Measurements from ENCODE around the gene PXDC1.
"Not testable (repeated sequence)": the region's sequence is repeated elsewhere in the genome, so short reads cannot be mapped to it uniquely, and the experiment has no call there.

PXDC1 gene

DNA sequence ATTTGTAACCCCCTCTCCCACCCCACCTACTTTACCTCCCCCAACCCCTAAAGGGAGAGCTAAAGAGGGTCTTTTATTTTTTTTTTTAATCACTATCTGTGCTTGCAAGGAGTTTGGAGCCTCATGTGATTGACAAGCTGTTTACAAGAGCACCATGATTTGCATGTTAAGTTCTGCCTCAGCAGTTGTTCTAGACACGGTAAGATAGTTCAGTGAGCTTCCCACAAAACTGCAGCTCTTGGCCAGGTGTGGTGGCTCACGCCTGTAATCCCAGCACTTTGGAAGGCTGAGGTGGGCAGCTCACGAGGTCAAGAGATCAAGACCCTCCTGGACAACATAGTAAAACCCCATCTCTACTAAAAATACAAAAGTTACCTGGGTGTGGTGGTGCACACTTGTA is 5.0 kb upstream of the PXDC1 start:
- ChIA-PET CTCF (interaction anchor here (0.9 to 3.3 kb wide), 4 partner anchors 11 to 222 kb away, joined by 3 to 16 read pairs (median 6); no protein-coding TSS in a partner anchor), POLR2A (no interaction called here)
- TF ChIP-seq, protein P1, sequence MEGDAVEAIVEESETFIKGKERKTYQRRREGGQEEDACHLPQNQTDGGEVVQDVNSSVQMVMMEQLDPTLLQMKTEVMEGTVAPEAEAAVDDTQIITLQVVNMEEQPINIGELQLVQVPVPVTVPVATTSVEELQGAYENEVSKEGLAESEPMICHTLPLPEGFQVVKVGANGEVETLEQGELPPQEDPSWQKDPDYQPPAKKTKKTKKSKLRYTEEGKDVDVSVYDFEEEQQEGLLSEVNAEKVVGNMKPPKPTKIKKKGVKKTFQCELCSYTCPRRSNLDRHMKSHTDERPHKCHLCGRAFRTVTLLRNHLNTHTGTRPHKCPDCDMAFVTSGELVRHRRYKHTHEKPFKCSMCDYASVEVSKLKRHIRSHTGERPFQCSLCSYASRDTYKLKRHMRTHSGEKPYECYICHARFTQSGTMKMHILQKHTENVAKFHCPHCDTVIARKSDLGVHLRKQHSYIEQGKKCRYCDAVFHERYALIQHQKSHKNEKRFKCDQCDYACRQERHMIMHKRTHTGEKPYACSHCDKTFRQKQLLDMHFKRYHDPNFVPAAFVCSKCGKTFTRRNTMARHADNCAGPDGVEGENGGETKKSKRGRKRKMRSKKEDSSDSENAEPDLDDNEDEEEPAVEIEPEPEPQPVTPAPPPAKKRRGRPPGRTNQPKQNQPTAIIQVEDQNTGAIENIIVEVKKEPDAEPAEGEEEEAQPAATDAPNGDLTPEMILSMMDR (IDR thresholded peaks at IDR 0.05; ENCODE audit: control extremely low read depth, extremely low read depth, low read depth, missing control alignments) = no peak
- DNase-seq (ENCODE audit: extremely low spot score) = no peak

DNA sequence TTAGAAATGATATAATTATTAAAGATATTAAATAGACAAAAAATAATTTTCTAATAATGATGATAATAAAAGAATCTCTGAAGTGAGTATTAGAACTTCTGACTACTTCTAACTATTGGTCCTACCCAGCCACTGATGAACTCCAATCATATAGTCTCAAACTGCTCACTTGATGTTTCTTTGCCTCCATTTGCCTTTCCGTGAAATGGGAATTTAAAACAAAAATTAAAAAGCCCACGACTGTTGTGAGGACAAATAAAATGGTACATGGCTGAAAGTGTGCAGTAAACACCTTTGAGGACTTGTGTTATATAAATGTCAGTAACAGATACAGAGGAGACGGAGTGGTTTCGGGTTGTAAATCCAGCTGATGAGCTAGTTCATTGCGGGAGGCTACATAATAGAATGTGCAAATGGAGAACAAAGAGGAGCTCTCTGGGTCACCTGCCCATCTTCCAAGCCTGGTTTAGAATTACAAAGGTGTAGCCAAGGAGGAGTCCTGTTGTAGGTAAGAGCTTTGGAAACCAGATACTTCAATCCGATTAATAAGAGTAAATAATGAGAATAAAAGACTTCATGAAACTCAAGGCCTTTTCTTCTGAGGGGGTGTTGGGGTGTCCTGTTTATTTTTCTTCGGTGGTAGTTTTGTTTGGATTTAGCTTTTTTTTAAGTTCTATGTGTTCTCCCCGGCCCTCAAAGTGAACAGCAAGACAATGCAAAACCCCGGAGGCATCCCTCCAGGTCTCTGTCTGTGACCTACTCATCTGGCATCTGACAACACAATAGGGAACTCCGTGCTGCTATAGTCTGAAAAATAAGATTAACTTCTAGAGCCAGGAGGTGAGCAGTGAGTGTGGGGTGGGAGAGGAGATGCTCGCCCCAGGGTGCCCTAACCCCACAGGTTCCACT is 4.4 kb upstream of the PXDC1 start:
- TF ChIP-seq, protein P1 (IDR thresholded peaks at IDR 0.05; ENCODE audit: control extremely low read depth, extremely low read depth, low read depth, missing control alignments) = no peak
- no peak for DNase-seq (ENCODE audit: extremely low spot score)
- CTCF ChIA-PET = interaction anchor here (0.9 to 3.3 kb wide), 6 partner anchors 10 to 222 kb away, joined by 3 to 16 read pairs (median 4); partner anchors contain the start of gene FAM50B
- POLR2A ChIA-PET = no interaction called here

DNA sequence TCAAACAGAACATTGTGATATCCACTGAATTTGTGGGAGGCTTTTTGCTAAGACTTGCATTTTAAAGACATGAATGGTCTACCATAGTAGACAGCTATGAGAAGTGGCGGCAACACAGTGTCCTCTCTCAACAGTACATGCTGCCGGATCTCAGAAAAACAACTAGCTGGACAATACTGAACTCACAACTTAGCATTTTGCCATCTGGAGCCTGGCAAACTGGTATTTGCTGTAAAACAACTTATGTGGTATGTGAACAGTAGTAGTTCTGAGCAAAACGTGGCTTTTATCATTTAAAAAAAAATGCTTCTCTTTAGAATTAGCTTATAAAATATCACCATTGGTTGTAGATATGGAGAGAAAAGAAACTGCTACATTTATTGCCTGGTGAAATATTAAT is 3.3 kb upstream of the PXDC1 start:
- CTCF ChIA-PET = interaction anchor here (0.7 to 3.3 kb wide), 6 partner anchors 9 to 224 kb away, joined by 3 to 16 read pairs (median 4); partner anchors contain the start of gene FAM50B

DNA sequence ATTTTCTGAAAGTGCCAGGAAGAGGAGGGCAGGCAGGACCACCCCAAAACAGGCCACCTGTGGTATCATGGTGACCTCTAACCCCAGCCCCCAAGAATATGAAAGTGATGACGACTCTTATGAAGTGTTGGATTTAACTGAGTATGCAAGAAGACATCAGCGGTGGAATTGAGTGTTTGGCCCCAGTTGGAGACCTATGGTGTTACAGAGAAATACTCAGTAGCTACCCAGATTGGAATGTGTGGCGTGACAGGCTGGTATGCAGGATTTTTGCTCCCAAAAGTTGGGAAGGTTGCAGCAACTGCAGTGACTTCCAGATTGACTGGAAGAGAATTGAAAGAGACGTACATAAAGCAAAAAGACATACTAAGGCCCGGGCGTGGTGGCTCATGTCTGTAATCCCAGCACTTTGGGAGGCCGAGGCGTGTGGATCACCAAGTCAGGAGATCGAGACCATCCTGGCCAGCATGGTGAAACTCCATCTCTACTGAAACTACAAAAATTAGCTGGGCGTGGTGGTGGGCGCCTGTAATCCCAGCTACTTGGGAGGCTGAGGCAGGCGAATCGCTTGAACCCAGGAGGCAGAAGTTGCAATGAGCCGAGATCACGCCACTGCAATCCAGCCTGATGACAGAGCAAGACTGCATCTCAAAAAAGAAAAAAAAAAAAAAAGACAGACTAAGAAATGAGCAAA is 2.7 kb upstream of the PXDC1 start:
- CTCF ChIA-PET = interaction anchor here (0.7 to 3.3 kb wide), 6 partner anchors 8 to 224 kb away, joined by 3 to 16 read pairs (median 4); partner anchors contain the start of gene FAM50B
- DNase-seq (ENCODE audit: extremely low spot score); POLR2A ChIA-PET: not testable (repeated sequence)

More for the DNA sequence above, 3.3 kb upstream of the PXDC1 start:
- DNase-seq (ENCODE audit: extremely low spot score) = no peak
- TF ChIP-seq, protein P1 (IDR thresholded peaks at IDR 0.05; ENCODE audit: control extremely low read depth, extremely low read depth, low read depth, missing control alignments) = no peak
- POLR2A ChIA-PET = no interaction called here

DNA sequence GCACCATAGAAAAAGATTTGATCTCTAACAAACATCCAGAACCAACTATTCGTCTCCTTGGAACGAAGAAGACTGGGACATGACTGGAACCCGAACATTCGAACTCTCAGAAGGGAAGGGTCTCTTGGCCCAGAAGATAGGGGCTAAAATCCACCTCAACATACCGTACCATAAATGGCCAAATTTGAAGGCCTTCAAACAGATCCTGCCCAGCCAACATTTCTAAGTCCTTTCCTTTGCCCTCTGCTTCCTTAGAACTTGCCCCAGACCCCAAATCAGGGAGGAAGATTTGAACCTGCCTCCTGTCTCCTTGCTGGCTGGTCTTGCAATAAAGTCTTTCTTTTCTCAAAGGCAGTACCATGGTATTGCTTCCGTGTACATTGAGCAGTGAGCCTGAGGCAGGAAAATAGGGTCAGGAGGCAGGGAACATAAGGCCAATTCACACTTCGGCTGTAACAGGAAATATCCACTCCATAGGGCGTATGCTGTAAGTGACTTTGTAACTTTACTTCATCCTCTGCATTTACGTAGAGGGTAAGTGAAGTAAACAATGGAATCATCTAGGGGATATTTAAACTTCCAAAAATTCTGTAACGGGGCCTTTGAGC is 1.8 kb upstream of the PXDC1 start:
- ChIA-PET CTCF (interaction anchor here (1.1 to 3.3 kb wide), 3 partner anchors 21 to 225 kb away, joined by 3 to 16 read pairs (median 4); no protein-coding TSS in a partner anchor), POLR2A (interaction anchor here (0.6 kb wide), 1 partner anchor 72 kb away, joined by 5 read pairs; no protein-coding TSS in a partner anchor)
- TF ChIP-seq, protein P1 (IDR thresholded peaks at IDR 0.05; ENCODE audit: control extremely low read depth, extremely low read depth, low read depth, missing control alignments) = no peak
- no peak for DNase-seq (ENCODE audit: extremely low spot score)

DNA sequence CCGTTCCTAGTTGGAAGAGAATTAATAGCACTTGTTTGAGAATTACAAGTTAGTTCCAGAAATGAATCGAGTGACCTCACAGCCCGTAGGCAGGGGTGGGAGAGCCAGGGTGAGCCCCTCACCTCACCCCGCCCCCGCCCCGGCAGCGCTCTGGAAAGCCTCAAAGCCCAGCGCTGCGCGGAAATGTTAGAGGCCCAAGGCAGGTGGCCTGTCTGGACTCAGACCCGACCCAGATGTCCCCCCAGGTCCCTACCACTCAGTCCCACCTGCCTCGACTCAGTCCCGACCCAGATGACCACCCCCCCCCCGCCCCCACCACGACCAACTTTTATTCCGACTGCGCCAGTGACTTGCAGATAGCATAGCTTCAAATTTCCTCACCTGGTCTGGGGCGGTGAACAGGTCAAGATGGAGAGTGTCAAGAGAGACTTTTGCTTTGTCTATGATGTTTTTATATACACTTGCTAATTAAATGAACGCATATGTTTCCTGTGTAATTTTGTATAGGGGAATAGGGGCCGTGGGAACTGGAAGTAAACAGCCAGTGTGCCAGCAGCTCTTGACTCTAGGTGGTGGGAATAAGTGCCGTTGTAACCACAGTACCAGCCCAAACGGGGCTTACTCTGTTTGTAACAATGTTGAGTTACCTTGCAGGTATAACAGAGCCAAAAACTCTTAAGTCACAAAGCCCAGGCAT is 1.2 kb upstream of the PXDC1 start:
- CTCF ChIA-PET = interaction anchor here (1.1 to 1.6 kb wide), 2 partner anchors 44 to 225 kb away, joined by 3 to 4 read pairs; no protein-coding TSS in a partner anchor
- TF ChIP-seq, protein P1 (IDR thresholded peaks at IDR 0.05; ENCODE audit: control extremely low read depth, extremely low read depth, low read depth, missing control alignments) = no peak
- POLR2A ChIA-PET = interaction anchor here (0.6 kb wide), 1 partner anchor 73 kb away, joined by 5 read pairs; no protein-coding TSS in a partner anchor

More for the DNA sequence above, 1.2 kb upstream of the PXDC1 start:
- no peak for DNase-seq (ENCODE audit: extremely low spot score)

Data from GM10248 (cell line).